GM12864 (cell line): ENCODE results near the gene MGRN1.

Source experiments
- DNase-seq: peaks from one replicate; pipeline ENCODE4 v3.0.0-alpha.2; 2011; ENCODE audit warnings: low read depth
- H3K4me3 ChIP-seq: 2 replicates; pipeline ENCODE4 v1.5.1; 2011; ENCODE audit warnings: mild to moderate bottlenecking, low read depth, low read length, control low read depth
- CTCF ChIP-seq: IDR thresholded peaks from 2 replicates; pipeline ENCODE4 v1.5.1; 2011; ENCODE audit warnings: low read depth, mild to moderate bottlenecking, moderate library complexity, low read length, control low read depth, inconsistent platforms; ENCODE audit errors: missing control alignments

Gene MGRN1

GRCh38 chr16:4594433-4595410, 29.9 kb upstream of the MGRN1 start:
- no peak for DNase-seq
- no peak overlapping the region for H3K4me3 ChIP-seq

GRCh38 chr16:4597174-4597573, 27.5 kb upstream of the MGRN1 start:
- no peak overlapping the region for H3K4me3 ChIP-seq
- no peak for TF ChIP-seq CTCF
- DNase-seq: no peak

More at GRCh38 chr16:4594433-4595410, 29.9 kb upstream of the MGRN1 start:
- TF ChIP-seq CTCF: no peak

GRCh38 chr16:4599037-4599436, 25.6 kb upstream of the MGRN1 start:
- DNase-seq: no peak
- no peak for TF ChIP-seq CTCF
- H3K4me3 ChIP-seq: no peak overlapping the region

GRCh38 chr16:4599545-4599944, 25.1 kb upstream of the MGRN1 start:
- no peak for TF ChIP-seq CTCF
- H3K4me3 ChIP-seq: no peak overlapping the region
- DNase-seq: no peak

GRCh38 chr16:4601036-4601863, 23.4 kb upstream of the MGRN1 start:
- H3K4me3 ChIP-seq: no peak overlapping the region
- no peak for TF ChIP-seq CTCF
- no peak for DNase-seq

GRCh38 chr16:4601864-4602186, 22.8 kb upstream of the MGRN1 start:
- H3K4me3 ChIP-seq: no peak overlapping the region
- no peak for DNase-seq
- no peak for TF ChIP-seq CTCF
